K562 (cell line): ENCODE data around the gene GALNT17. TPM values are rescaled to one million over a fixed set of nuclear protein-coding genes. Genes with fewer than 3 reads are reported as not detected.

Experiments used
- ATAC-seq: fragments of 200-7000 bp; cut with Tn5 transposase; 3 replicates; pipeline ENCODE4 v1.9.1; 2020; ENCODE audit warnings: moderate library complexity
- BruUV-seq: library from RNA; stranded (reverse); fragments of 400-500 nt; replicated peaks from 2 replicates; lab custom pipeline; 2021; lab: Mats Ljungman, UMichigan
- CTCF ChIA-PET: fragments of 300-600 bp; formaldehyde crosslinking; extraction: SDS; loops from one replicate; lab custom pipeline; 2021; ENCODE audit warnings: low intra/inter-chr PET ratio; lab: Yijun Ruan, JAX
- POLR2A ChIA-PET: fragments of 300-600, 350-650 bp; sonication (Branson Sonifier 250); formaldehyde crosslinking; extraction: SDS; loops from one replicate; lab custom pipeline; 2021; ENCODE audit warnings: antibody characterized with exemption, inconsistent platforms; lab: Yijun Ruan, JAX
- DNase-seq, 4 experiments: peaks; one replicate each; pipeline versions ENCODE4 v3.0.0 to v3.0.0-alpha.2; 2011 to 2018; ENCODE audit warnings: low spot score in 3 of 4, mixed read lengths in 3 of 4; ENCODE audit errors: extremely low read depth in 1 of 4
- FAIRE-seq: peaks from 2 replicates; lab custom pipeline; 2011; peaks lifted over from hg19 to GRCh38; lab: Jason Lieb, UNC
- H2AFZ ChIP-seq: 2 replicates; pipeline ENCODE4 v1.6.0; 2011; ENCODE audit warnings: low read depth, low read length, control low read depth, inconsistent platforms
- H3K27ac ChIP-seq: fragments of 200-600 bp; 3 replicates; pipeline ENCODE4 v1.8.0; 2011; ENCODE audit warnings: low read depth, mild to moderate bottlenecking, control low read depth, inconsistent platforms, low read length, moderate library complexity, mixed read lengths; ENCODE audit errors: extremely low read depth
- H3K27me3 ChIP-seq, 2 experiments: fragments of 300-600 bp in 1 of 2; 2 replicates in 1 of 2; 3 replicates in 1 of 2; pipeline versions ENCODE4 v1.6.0 to v1.8.0; 2011; ENCODE audit warnings: inconsistent platforms in 2 of 2, low read length in 2 of 2, mild to moderate bottlenecking in 1 of 2, mixed read lengths in 1 of 2, moderate library complexity in 1 of 2; ENCODE audit not compliant: control insufficient read depth in 2 of 2, insufficient read depth in 2 of 2
- H3K36me3 ChIP-seq: fragments of 300-600 bp; 3 replicates; pipeline ENCODE4 v1.8.0; 2011; ENCODE audit warnings: mild to moderate bottlenecking, low read length, inconsistent platforms; ENCODE audit not compliant: control insufficient read depth, insufficient read depth
- H3K4me1 ChIP-seq, 2 experiments: fragments of 200-600 bp in 1 of 2; replicated peaks in 1 of 2; 2 replicates in 1 of 2; 3 replicates in 1 of 2; pipeline versions ENCODE4 v1.5.1 to v1.8.0; 2011; ENCODE audit warnings: inconsistent platforms in 2 of 2, low read length in 2 of 2, mild to moderate bottlenecking in 1 of 2, mixed read lengths in 1 of 2, moderate library complexity in 1 of 2; ENCODE audit not compliant: control insufficient read depth in 2 of 2, insufficient read depth in 2 of 2
- H3K4me2 ChIP-seq: 2 replicates; pipeline ENCODE4 v1.6.1; 2011; ENCODE audit warnings: low read length, control low read depth, inconsistent platforms, mixed read lengths; ENCODE audit not compliant: insufficient read depth
- H3K4me3 ChIP-seq: fragments of 200-600 bp; sonication (generic), shearing (Covaris generic); 2 replicates; pipeline ENCODE4 v1.5.1; 2016; ENCODE audit warnings: control low read depth, inconsistent platforms
- H3K79me2 ChIP-seq: fragments of 200-600 bp; 3 replicates; pipeline ENCODE4 v1.8.0; 2011; ENCODE audit warnings: low read length, inconsistent platforms; ENCODE audit not compliant: control insufficient read depth, insufficient read depth
- H3K9ac ChIP-seq, 2 experiments: 2 replicates each; pipeline versions ENCODE4 v1.6.0 to v1.6.1; 2011; ENCODE audit warnings: low read depth in 2 of 2, low read length in 2 of 2, control low read depth in 1 of 2, inconsistent platforms in 1 of 2, mild to moderate bottlenecking in 1 of 2, mixed read lengths in 1 of 2; ENCODE audit not compliant: insufficient read depth in 1 of 2
- H3K9me1 ChIP-seq: one replicate; pipeline ENCODE4 v1.6.0; 2011; ENCODE audit warnings: inconsistent platforms, mild to moderate bottlenecking, low read length, moderate library complexity; ENCODE audit not compliant: control insufficient read depth, insufficient read depth
- H3K9me3 ChIP-seq: replicated peaks from 2 replicates; pipeline ENCODE4 v1.5.1; 2011; ENCODE audit warnings: low read depth, low read length, inconsistent platforms; ENCODE audit not compliant: control insufficient read depth, insufficient read depth
- H4K20me1 ChIP-seq: replicated peaks from 2 replicates; pipeline ENCODE4 v1.6.1; 2011; ENCODE audit warnings: low read length, inconsistent platforms, mixed read lengths; ENCODE audit not compliant: control insufficient read depth, insufficient read depth
- CCNT2 ChIP-seq: IDR thresholded peaks from 2 replicates; pipeline ENCODE4 v1.6.1; 2011; ENCODE audit warnings: borderline replicate concordance, low read depth, mild to moderate bottlenecking, moderate library complexity, mixed read lengths, low read length; ENCODE audit not compliant: insufficient read length; ENCODE audit errors: extremely low read depth
- CEBPZ ChIP-seq: fragments of 150-350 bp; IDR thresholded peaks from 2 replicates; pipeline ENCODE4 v1.6.1; 2014; ENCODE audit warnings: low read depth, mild to moderate bottlenecking, low read length, borderline replicate concordance
- CSDE1 ChIP-seq, 2 experiments: fragments of 450-650 bp; IDR thresholded peaks; 2 replicates each; pipeline ENCODE4 v1.6.1; 2016; ENCODE audit warnings: mild to moderate bottlenecking in 1 of 2
- FOXK1 ChIP-seq: sonication (generic); formaldehyde crosslinking; IDR thresholded peaks from 2 replicates; pipeline ENCODE4 v1.8.0; 2022; ENCODE audit warnings: missing genetic modification reagents, mild to moderate bottlenecking, borderline replicate concordance
- KDM2B ChIP-seq: fragments of 250-450 bp; sonication (Bioruptor Pico); IDR thresholded peaks from 2 replicates; pipeline ENCODE4 v1.8.0; 2021; ENCODE audit warnings: mild to moderate bottlenecking, moderate library complexity
- MEF2D ChIP-seq: conservative IDR thresholded peaks from 2 replicates; pipeline ENCODE4 v1.6.1; 2016; ENCODE audit warnings: low read depth, missing genetic modification characterization, missing compliant biosample characterization
- NFIC ChIP-seq: fragments of 450-650 bp; IDR thresholded peaks from 2 replicates; pipeline ENCODE4 v1.6.1; 2017; ENCODE audit warnings: mild to moderate bottlenecking, inconsistent platforms
- SAP30 ChIP-seq: fragments of 200-600 bp; sonication (generic); IDR thresholded peaks from 2 replicates; pipeline ENCODE4 v1.6.1; 2012; ENCODE audit warnings: borderline replicate concordance, low read depth, mild to moderate bottlenecking, moderate library complexity, low read length, control low read depth, inconsistent platforms; ENCODE audit not compliant: insufficient read depth, poor library complexity, severe bottlenecking
- TBP ChIP-seq: optimal IDR thresholded peaks from 2 replicates; pipeline ENCODE3; 2011; ENCODE audit warnings: low read depth, low read length, improper control_type of control experiment
- ZBTB33 ChIP-seq: sonication (generic); formaldehyde crosslinking; IDR thresholded peaks from 2 replicates; pipeline ENCODE4 v1.8.1; 2023; ENCODE audit warnings: mild to moderate bottlenecking, missing genetic modification reagents
- ZNF324 ChIP-seq: fragments of 250-450 bp; sonication (Bioruptor Pico); IDR thresholded peaks from 2 replicates; pipeline ENCODE4 v1.4.0; 2020; ENCODE audit warnings: mild to moderate bottlenecking
- WGBS: fragments of 100-300 bp; shearing (Covaris generic); methylation state at CpG from one replicate; pipeline ENCODE4 v1.1.6; 2016; ENCODE audit warnings: low coverage, mixed read lengths; ENCODE audit not compliant: insufficient coverage; ENCODE audit errors: missing lambda C conversion rate; 5-methylcytosine and 5-hydroxymethylcytosine counted together
- in situ Hi-C: fragments of 300-500 bp; cut with MboI; formaldehyde crosslinking; loops from 4 replicates; pipeline ENCODE4 v1.15.0; 2018; ENCODE audit warnings: inconsistent platforms, mixed read lengths
- intact Hi-C: fragments of 100-400 bp; cut with micrococcal nuclease; formaldehyde crosslinking; loops from 2 replicates; pipeline ENCODE4 v1.14.2; 2022
- polyA plus RNA-seq, 8 experiments: library from polyadenylated mRNA; depleted of rRNA in 4 of 8; stranded (reverse) in 5 of 8; unstranded in 3 of 8; fragments of >200 nt; fragmentation: Nextera tagmentation in 2 of 8; fragmentation: Illumina TruSeq in 1 of 8; extraction: Ambion mirVana in 2 of 8; extraction: Trizol in 1 of 8; gene quantifications; 2 replicates each; pipeline versions ENCODE4 v1.2.1 to v1.2.3, GENCODE V29; 2011 to 2014; ENCODE audit warnings: inconsistent platforms in 1 of 8, missing spikeins in 1 of 8
- total RNA-seq, 7 experiments: library from RNA; depleted of rRNA in 6 of 7; stranded (reverse); fragments of >200 nt in 6 of 7; fragmentation: Illumina TruSeq in 2 of 7; extraction: Trizol in 2 of 7; gene quantifications; 2 replicates each; pipeline versions ENCODE4 v1.2.1 to v1.2.3, GENCODE V29; 2011 to 2021; ENCODE audit warnings: low replicate concordance in 1 of 7

The GALNT17 gene
- total and polyA plus RNA-seq, 9 of the 15 experiments (the other 6 are each of a cell fraction or from before 2014, with no cell fraction given): not detected

GRCh38 chr7:71171476-71171875 lies 39.5 kb downstream of the GALNT17 start:
- no peak overlapping the region for H3K27ac ChIP-seq

GRCh38 chr7:71173955-71174354 lies 42.0 kb downstream of the GALNT17 start:
- DNase-seq (peak in 1 of 4 experiments; percentile 4), ATAC-seq (no peak), FAIRE-seq (no peak)
- Histone ChIP-seq H3K27ac (no peak overlapping the region), H3K9me3 (no peaks in the 10 kb centered on the region), H3K36me3 (no peaks in the 10 kb centered on the region), H4K20me1 (no peaks in the 10 kb centered on the region), H2AFZ (no peak overlapping the region), H3K27me3 (peaks cover 0 to under 1% of the 10 kb centered on the region in 2 experiments; a peak in 1 of 5 replicates), H3K9me1 (peaks cover 3% of the 10 kb centered on the region), H3K79me2 (no peaks in the 10 kb centered on the region), H3K4me2 (no peak overlapping the region), H3K9ac (no peak overlapping the region), H3K4me1 (no peaks in the 10 kb centered on the region), H3K4me3 (no peak overlapping the region)
- intact Hi-C loops: no loop called here
- ChIA-PET CTCF (no interaction called here), POLR2A (no interaction called here)
- 0% methylated on average over 7 of the region's 7 CpGs for whole genome bisulfite sequencing
- BruUV-seq: no TSS peak
- in situ Hi-C loops: no loop called here
- TF ChIP-seq SAP30: no peak
- no peak for TF ChIP-seq CCNT2
- no peak for TF ChIP-seq ZBTB33
- no peak for TF ChIP-seq CSDE1 (IDR thresholded peaks at IDR 0.05)
- TF ChIP-seq FOXK1: no peak
- no peak for TF ChIP-seq ZNF324 (CRISPR knock-in tag)
- TF ChIP-seq CEBPZ: no peak
- peak; percentile 95 for TF ChIP-seq NFIC

More at GRCh38 chr7:71171476-71171875, 39.5 kb downstream of the GALNT17 start:
- no peaks in the 10 kb centered on the region for H3K36me3 ChIP-seq
- H3K9ac ChIP-seq: no peak overlapping the region
- in situ Hi-C loops (no loop called here), intact Hi-C loops (no loop called here)
- no peaks in the 10 kb centered on the region for H3K79me2 ChIP-seq
- H3K27me3 ChIP-seq: peaks cover 0 to 4% of the 10 kb centered on the region in 2 experiments; a peak in 1 of 5 replicates
- FAIRE-seq: no peak
- peaks cover under 1% of the 10 kb centered on the region for H3K9me1 ChIP-seq
- H3K4me3 ChIP-seq: no peak overlapping the region
- H4K20me1 ChIP-seq: no peaks in the 10 kb centered on the region
- no peak overlapping the region for H3K4me2 ChIP-seq
- ChIA-PET POLR2A (no interaction called here), CTCF (no interaction called here)
- TF ChIP-seq NFIC: no peak
- no peak for TF ChIP-seq MEF2D (tag)
- TF ChIP-seq KDM2B (CRISPR knock-in tag): no peak
- TF ChIP-seq TBP: no peak
- no peaks in the 10 kb centered on the region for H3K9me3 ChIP-seq
- WGBS: 0% methylated on average over 4 of the region's 4 CpGs
- ATAC-seq: no peak
- no peak overlapping the region for H2AFZ ChIP-seq
- DNase-seq: no peak
- H3K4me1 ChIP-seq: no peaks in the 10 kb centered on the region
- BruUV-seq: no TSS peak
